Fibroblast of the conjunctiva (primary cell): ENCODE measurements around the gene PSMB2.

ENCODE experiments used
- DNase-seq: peaks from one replicate; pipeline ENCODE4 v3.0.0-alpha.2; 2010; ENCODE audit warnings: low read depth

Gene PSMB2

DNA sequence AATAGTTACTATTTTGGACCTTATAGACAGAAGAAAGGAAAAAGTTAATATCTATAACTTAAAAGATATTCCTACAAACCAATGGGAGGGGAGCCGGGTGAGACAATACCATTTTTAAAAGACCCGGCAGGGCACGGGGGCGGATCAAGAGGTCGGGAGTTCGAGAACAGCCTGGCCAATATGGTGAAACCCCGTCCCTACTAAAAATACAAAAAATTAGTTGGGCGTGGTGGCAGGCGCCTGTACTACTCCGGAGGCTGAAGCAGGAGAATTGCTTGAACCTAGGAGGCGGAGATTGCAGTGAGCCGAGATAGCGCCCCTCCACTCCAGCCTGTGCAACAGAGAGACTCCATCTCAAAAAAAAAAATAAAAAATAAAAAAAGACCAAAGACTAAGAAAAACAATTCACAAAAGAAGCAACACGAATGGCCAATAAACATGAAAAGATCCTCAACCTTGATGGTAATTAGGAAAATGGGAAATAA is 1.2 kb upstream of the PSMB2 start:
- DNase-seq: no peak

DNA sequence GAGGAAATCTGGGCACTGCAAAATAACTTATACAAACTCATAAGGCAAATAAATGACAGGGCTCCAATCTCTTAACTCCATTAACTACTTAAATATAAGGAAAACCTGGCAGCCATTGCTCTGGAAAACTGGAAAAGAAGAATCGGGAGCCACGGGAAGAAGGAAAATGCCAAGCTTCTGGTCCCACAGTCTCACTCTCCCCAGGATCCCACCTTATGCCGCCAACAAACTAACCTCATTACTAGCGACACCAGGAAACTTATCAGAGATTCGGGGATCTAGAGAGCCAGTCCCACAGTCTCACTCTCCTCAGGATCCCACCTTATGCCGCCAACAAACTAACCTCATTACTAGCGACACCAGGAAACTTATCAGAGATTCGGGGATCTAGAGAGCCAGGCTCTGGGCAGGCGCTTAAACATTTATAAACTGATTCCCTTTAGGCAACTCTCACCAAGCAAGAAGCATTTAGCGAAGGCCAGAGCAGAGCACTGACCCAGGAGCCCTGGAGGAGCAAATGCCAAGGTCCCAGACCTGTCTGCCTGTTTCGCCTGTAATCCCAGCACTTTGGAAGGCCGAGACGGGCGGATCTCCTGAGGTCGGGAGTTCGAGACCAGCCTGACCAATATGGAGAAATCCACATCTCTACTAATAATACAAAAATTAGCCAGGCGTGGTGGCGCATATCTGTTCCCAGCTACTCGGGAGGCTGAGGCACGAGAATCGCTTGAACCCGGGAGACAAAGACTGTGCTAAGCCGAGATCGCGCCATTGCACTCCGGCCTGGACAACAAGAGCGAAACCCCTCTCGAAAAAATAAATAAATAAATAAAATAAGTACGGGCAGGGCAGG is 720 bp downstream of the PSMB2 start:
- DNase-seq: no peak

DNA sequence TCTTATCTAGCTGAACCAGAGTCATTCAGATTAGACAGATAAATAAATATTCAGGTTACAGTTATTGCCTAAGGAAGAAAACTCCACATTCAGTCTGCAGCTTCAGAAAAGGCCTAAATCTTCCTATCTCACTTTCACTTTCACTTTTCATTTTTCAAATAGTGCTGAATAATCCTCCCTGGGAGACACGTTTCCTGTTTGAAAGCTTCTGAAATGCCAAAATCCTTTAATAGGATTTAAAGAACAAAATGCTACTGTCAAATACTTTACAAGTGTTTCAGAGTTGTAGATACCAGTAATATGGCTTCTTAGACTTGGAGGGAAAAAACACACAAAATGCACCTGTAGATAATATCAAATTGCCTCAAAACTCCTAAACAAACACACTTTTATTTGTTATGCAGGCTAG is 3.9 kb downstream of the PSMB2 start:
- peak; percentile 10 for DNase-seq

DNA sequence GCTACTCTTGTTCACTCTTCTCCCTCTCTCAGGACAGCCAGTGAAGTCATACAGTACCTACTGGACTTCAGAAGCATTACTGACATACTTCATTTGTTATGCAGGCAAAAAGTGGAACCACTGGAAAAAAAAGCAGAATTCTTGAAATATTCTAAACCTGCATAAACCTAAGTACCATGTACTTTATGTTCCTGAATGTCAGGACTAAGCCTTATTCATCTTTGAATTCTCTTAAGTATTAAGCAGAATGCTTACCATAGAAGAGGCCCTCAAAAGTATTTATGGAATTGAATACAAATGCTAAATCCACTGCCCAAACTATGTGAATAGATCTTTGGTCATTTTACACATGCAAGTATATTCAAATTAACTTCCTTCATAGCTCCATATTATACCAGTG is 7.8 kb downstream of the PSMB2 start:
- DNase-seq: no peak

DNA sequence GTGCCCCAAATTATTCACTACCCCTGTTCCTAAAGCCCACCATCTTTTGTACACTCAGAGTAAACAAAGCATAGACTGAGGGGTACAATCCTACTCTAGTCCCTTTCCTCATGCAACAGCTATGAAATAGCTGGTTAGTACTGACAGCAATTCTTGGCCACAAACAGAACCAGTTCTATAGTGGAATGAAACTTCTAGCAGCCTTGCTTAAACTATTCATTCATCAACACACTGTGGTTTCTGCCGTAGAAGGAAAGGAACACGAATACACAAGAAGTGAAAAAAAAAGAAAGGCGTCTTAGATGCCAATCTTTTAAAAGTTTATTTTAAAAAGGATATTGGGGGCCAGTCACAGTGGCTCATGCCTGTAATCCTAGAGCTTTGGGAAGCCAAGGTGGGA is 9.9 kb downstream of the PSMB2 start:
- DNase-seq: no peak

DNA sequence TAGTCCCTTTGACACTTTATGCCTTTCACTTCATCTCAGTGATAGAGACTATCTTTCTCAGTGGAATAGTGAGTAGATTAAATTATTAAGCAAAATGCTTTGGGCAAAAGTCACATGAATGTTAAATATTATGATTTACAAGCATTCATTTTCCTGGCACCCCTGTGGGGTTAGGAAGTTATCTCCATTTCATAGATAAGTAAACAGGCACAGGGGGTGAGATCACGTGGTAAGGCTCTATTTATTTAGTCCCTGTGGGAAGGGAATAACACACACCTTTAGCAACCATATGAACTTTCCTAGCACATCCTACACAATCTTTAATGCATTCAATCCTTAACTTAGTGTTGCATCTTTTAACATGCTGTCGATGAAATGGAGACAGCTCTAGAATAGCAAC is 12.3 kb downstream of the PSMB2 start:
- DNase-seq: no peak

DNA sequence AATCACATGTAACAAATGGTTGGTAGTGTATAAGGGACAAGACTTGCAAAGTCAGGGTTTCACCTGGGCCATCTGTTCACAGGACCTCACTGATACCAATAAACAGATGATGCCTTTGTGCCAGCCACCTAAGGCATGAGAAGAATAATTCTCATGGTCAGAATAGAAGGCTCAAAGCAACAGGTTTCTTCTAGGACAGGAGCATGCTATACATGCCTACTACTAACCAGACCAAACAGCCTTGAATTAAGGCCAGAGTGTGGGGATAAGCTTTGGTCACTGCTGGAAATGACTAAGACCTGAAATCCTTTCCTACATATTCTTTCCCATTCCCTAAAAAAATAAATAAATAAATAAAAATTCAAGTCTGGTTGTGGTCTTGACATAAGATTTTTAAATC is 17.5 kb downstream of the PSMB2 start:
- DNase-seq: no peak

DNA sequence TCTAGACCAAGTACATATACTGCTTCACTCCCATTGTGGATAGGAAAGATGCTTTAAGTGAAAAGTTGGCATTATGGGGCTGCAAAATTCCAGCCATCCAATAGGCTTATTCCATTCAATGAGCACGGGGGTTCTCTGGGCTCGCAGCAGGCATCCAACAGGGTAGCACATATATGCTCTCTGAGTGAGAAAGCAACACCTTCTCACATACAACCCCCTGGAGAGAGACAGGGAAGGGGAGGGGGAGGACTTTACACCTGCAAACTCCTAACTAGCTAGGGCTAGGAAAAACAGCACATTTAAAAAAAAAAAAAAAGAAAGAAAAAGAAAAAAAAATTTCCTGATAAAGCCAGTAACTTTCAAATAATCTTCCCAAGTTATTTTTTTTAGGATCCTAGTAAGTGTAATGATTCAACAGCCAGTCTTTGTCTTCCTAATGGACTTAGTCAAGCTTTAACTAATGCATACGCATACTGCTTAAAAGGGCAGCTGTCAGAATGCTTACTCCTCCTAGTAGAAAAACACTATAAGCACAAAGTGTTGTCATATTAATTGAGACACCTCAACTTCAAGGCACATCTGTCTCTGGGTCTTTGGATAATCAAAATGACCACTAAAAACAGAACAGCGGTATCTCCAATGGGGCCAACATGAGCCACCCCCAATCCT is 18.7 kb downstream of the PSMB2 start:
- DNase-seq: no peak

DNA sequence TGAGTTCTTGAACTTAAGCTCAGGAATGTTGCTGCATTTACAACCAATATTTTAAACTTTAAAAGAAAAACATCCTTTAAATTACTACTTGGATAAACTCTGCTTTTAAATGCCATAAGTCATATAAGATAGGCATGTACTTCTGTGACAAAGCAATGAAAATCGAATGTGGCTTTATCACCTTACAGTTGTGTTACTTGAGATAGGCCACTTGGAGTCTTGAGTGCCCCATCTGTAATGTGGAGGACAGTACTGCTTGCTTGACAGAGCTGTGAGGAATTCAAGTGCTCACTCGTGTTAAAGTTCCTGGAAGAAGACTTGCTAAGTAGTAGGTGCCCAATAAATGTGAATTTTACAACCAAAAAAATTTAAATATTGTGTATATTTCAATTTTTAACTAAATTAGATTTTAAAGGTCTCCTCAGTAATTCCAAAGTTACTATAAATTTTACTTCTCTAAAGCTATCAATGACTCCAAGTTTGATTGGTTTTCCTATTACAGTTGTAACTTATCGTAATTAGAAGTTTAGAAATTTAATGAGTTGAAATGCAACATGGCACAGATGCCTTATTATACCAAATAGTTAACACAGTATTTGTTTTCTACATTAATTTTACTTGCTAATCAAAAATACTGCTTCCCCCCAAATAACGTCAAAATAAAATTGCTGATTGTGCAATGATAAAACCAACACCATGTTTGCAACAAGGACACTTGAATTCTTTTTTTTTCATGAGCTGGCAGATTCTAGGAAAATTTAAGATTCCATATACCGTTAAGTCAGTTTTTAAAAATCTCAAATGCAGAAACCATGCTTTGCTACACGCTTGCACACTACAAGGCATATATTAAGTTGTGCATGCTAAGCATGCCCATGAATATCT is 21.8 kb downstream of the PSMB2 start:
- DNase-seq: no peak

DNA sequence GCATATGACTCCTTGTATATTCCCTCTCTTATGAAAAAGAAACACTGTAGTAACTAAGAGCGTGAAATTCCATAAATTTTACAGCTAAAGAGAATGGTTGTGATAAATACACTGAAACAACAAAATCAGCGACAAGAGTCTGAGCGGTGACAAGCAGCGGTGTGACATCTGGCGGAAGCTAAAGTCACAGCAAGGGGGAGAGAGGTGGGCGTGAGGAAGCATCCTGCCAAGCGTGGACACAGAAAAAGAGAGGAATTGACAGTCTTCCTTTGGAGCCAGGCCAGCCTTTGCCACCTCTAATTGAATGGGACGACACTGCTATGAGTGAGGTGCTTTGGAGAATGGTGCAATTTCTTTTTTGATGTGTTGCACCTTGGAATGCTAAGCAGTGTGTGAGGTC is 25.9 kb downstream of the PSMB2 start:
- no peak for DNase-seq

DNA sequence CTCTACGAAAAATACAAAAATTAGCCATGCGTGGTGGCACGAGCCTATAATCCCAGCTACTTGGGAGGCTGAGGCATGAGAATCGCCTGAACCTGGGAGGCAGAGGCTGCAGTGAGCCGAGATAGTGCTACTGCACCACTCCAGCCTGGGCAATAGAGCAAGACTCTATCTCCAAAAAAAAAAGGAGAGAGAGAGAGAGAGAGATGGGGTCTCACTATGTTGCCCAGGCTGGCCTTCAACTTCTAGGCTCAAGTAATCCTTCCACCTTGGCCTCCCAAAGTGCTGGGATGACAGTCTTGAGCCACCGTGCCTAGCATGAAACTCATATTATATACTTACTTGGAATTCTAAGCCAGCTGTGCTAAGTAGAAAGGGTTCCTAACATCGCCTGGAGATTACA is 29.7 kb downstream of the PSMB2 start:
- no peak for DNase-seq

DNA sequence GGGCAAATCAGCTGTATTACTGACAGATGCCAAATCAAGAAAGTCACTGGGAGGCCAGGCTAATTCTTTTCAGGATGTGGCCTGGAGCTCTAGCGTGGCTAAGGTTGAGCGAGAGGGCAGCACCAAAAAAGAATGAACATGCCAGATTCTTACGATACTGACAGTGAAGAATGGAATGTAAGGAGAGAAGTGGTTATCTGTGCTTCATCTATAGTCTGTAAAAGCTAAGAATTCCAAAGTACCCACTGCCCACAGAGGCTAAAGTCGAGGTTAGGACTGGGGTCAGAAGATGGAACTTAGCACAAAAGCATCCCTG is 35.5 kb downstream of the PSMB2 start:
- no peak for DNase-seq

DNA sequence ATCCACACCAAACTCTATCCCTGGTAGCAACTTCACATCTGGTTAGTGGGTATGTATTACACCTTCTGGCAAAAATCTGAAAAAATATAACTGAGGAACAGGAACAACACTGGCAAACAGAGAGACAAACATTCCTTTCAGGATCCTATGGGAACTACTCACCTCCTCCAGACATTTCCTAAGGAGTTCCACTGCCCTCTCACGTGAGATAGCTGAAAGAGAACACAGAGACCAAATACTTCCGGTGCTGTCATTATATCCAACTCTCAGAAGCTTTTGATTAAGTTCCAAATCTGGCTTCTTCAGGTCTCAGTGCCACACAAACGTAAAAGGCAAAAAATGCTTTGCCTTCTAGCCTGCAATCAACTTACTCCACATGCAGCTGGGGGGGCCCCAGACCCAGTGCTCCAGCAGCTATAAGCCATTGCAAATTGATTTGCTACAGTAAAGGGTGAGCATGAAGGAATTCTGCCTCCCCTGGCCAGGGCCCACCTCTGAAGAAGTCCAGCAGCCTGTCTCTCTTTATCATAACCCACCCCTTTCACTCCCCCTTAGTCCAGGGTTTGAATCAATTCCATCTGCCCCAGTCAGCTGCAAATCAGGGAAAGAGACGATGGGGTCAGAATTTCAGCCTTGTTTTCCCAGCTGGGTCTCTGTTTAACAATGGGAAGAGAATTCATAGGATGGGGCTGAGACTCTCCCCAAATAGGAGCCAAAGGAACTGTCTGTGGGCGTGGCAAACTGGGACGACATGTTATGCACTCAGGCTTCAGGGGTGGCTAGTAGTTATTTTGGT is 36.1 kb downstream of the PSMB2 start:
- no peak for DNase-seq

DNA sequence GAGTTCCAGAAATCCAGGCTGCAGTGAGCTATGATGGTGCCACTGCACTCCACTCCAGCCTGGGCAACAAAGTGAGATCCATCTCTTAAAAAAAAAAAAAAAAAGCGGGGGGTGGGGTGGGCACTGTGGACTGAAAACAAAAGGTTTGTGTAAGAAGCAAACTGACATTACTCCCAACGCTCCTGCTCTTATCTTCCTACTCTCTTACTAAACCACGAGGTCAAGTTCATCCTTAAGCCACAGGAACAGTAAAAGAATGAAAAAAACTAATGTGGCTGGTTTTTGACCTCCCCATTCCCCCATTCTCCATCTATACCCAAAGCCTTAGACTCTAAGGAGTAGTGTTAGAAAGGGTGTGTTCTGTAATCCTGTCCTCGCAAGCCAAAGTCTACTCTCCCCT is 37.4 kb downstream of the PSMB2 start:
- no peak for DNase-seq

DNA sequence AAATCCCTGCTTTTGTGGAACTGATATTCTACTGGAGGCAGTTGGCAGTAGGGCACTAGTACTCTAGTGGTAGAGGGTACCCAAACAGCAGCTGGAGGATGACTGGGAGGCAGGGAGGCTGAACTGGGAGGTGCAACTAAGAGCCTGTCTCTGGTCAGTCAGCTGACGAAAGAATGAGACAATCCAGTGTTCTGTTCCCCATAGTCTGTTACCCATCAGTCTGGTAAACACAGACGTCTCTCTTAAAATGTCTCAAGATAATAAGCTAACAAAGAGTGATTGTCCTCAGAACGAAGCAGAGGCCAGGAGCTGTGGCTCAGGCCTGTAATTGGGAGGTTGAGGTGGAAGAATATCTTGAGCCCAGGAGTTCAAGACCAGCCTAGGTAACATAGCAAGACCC is 37.9 kb downstream of the PSMB2 start:
- DNase-seq: no peak

DNA sequence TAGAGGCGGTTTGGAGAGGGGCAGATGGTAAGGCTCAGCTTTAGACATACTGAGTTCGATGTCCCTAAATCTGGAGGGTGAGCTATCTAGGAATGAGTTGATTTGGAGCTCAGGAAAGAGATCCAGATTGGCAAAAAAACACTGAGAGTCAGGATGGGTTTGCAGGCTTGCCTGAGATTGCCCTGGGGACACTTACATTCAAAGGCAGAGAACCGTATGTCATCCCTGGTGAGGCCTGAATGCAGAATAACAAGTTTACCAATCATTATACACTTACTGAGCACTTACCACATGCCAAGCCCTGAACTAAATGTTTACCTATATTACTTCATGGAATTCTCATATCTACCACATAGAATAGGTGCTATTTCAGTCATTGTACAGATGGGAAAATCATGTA is 40.7 kb downstream of the PSMB2 start:
- DNase-seq: no peak

DNA sequence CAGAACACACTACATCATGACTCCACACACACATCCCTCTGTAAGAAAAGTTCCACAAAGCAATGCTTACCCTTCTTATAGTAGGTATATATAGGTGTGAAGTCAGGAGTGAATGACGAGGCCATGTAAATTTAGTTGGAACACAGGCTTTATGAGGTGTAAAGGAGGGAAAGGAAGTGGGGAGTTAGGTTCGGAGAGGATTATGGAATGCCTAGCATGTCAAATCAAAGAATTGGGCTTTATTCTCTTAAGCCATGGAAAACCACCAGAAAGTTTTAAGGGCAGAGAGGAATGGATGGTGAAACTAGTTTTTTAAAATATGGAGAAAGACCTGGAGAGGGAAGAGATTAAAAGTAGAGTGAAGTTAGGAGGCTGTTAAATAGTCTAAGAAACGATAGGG is 41.9 kb downstream of the PSMB2 start:
- no peak for DNase-seq

DNA sequence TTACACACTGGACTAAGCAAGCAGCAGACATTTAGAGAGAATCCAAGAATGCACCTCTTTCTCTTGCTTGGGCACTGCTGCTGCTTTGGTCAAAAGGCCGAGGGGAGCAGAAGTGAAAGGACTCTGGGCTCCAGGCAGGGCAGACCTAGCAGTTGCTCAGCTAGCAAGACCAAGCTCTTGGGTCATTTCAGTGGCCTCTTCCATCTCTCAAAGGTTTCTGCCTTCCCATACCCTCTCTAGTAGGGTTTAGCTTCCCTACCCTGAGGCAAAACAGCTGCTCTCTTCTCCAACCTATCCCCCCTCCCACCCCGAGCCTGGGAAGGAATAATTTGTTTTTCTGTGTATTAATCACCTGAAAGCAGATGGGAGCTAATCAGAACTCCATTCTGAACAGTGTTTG is 42.4 kb downstream of the PSMB2 start:
- no peak for DNase-seq

DNA sequence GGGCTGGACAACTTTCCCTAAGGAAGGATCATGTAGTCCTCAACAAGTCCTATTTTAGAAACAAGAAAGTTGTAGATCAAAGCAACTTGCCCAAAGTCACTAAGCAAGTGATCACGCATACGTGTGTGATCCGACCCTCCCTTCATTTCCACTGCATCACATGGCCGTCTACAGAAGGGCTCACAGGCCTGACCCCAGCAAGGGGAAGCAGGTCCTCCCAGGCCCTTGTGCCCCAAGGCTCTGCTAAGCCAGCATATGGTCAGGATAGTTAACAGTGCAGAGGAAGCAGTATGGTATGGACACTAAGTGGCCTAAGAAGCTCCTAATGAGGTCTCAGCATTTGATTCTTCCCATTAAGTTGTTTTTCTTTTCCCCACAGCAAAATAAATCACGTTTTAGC is 43.5 kb downstream of the PSMB2 start:
- no peak for DNase-seq

DNA sequence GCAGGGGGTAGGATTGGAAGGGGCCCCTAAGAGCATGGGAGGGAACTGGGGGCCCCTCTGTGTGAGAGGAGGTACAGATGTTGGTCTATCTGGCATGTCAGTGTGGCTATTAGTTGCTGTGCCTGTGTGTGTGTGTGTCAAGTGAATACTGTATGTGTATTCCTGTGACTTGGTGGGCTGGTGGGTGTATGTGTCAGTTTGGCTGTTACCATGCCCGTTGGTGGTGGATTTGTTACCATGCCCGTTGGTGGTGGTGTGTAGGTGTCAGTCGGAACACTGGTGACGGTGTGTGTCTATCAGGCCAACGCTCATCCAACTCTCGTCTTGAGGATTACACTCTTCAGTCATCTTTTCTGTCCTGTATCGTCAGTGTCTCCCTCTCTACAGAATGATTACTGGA is 45.6 kb downstream of the PSMB2 start:
- DNase-seq: no peak

DNA sequence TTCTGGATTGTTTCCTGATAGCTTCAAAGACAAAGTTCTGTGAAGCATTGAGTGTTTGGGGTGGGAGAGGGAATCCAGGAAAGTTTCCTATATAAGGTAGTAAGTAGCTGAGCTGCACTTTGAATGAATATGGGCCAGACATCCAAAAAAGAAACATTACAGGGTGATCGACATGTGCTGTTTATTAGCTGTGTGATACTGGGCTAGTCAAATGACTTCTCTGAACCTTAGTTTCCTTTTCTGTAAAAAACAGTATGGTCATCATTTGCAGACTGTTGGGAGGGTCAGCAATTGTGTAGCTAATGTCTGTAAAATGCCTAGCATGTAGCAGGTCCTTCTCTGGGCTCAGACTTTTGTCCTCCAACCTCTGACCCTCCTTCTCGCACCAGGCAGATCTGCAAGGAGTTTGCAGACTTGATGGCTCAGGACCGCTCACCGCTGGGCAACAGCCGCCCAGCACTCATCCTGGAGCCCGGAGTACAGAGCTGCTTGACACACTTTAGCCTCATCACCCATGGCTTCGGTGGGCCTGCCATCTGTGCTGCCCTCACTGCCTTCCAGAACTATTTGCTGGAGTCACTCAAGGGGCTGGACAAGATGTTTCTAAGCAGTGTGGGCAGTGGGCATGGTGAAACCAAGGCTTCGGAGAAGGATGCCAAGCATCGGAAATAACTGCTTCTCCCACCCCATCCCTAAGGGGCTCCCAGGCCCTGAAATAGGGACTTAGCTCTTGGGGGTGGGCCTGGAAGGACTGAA is 47.1 kb downstream of the PSMB2 start:
- DNase-seq: no peak
